Measurements from ENCODE around the gene GZF1.

The GZF1 gene

GRCh38 chr20:23374441-23374840 lies 12.5 kb downstream of the GZF1 start:
- Histone ChIP-seq H4K12ac (ENCODE audit: low read depth, low read length) (no peak overlapping the region), H2BK120ac (ENCODE audit: insufficient read depth, low read length, poor library complexity) (no peak overlapping the region), H3K4me1 (ENCODE audit: control insufficient read depth in 1 of 2, insufficient read depth in 2 of 2, low read length in 2 of 2) (no peaks in the 10 kb centered on the region), H3K14ac (ENCODE audit: low read length) (no peak overlapping the region), H2BK12ac (ENCODE audit: low read length) (no peak overlapping the region), H3K79me1 (ENCODE audit: low read length) (no peaks in the 10 kb centered on the region), H3K79me2 (ENCODE audit: control insufficient read depth, insufficient read depth, low read length, poor library complexity) (no peaks in the 10 kb centered on the region), H3K4me3 (ENCODE audit: low read depth, low read length) (no peak overlapping the region), H3K4me2 (ENCODE audit: low read length) (no peak overlapping the region), H3K23ac (ENCODE audit: low read length) (no peak overlapping the region), H3K4ac (ENCODE audit: low read depth, low read length) (no peak overlapping the region), H3K36me3 (ENCODE audit: control insufficient read depth in 1 of 2, insufficient read depth in 2 of 2, low read length in 2 of 2) (peaks cover 20 to 43% of the 10 kb centered on the region in 2 experiments), H2AK5ac (ENCODE audit: low read length) (no peak overlapping the region), H3K27ac (ENCODE audit: low read depth, low read length) (no peak overlapping the region), H3K9me3 (ENCODE audit: insufficient read depth, low read depth, low read length) (no peaks in the 10 kb centered on the region), H3K18ac (ENCODE audit: low read length) (no peak overlapping the region), H2BK5ac (ENCODE audit: low read depth, low read length, poor library complexity) (no peak overlapping the region), H4K91ac (ENCODE audit: low read depth, low read length) (no peak overlapping the region), H2AFZ (ENCODE audit: insufficient read depth, low read length, poor library complexity) (no peak overlapping the region), H3K27me3 (ENCODE audit: insufficient read depth, low read length) (no peaks in the 10 kb centered on the region), H3K9ac (ENCODE audit: low read length) (no peak overlapping the region), H4K8ac (ENCODE audit: low read depth, low read length) (no peak overlapping the region)
- WGBS (ENCODE audit: extremely low coverage, insufficient coverage, insufficient read length) = no CpG with 5 or more reads among the region's 5 CpGs
- DNase-seq = no peak

GRCh38 chr20:23375827-23376226 lies 13.8 kb downstream of the GZF1 start:
- Histone ChIP-seq H4K8ac (ENCODE audit: low read depth, low read length) (no peak overlapping the region), H3K18ac (ENCODE audit: low read length) (no peak overlapping the region), H2BK120ac (ENCODE audit: insufficient read depth, low read length, poor library complexity) (no peak overlapping the region), H3K27me3 (ENCODE audit: insufficient read depth, low read length) (no peaks in the 10 kb centered on the region), H3K79me1 (ENCODE audit: low read length) (no peaks in the 10 kb centered on the region), H3K23ac (ENCODE audit: low read length) (no peak overlapping the region), H3K36me3 (ENCODE audit: control insufficient read depth in 1 of 2, insufficient read depth in 2 of 2, low read length in 2 of 2) (peaks cover 13 to 32% of the 10 kb centered on the region in 2 experiments), H2BK12ac (ENCODE audit: low read length) (no peak overlapping the region), H2AK5ac (ENCODE audit: low read length) (no peak overlapping the region), H3K27ac (ENCODE audit: low read depth, low read length) (no peak overlapping the region), H3K9ac (ENCODE audit: low read length) (no peak overlapping the region), H4K12ac (ENCODE audit: low read depth, low read length) (no peak overlapping the region), H3K14ac (ENCODE audit: low read length) (no peak overlapping the region), H3K79me2 (ENCODE audit: control insufficient read depth, insufficient read depth, low read length, poor library complexity) (no peaks in the 10 kb centered on the region), H3K4ac (ENCODE audit: low read depth, low read length) (no peak overlapping the region), H4K91ac (ENCODE audit: low read depth, low read length) (no peak overlapping the region), H2AFZ (ENCODE audit: insufficient read depth, low read length, poor library complexity) (no peak overlapping the region), H3K4me3 (ENCODE audit: low read depth, low read length) (no peak overlapping the region), H3K9me3 (ENCODE audit: insufficient read depth, low read depth, low read length) (no peaks in the 10 kb centered on the region), H2BK5ac (ENCODE audit: low read depth, low read length, poor library complexity) (no peak overlapping the region), H3K4me1 (ENCODE audit: control insufficient read depth in 1 of 2, insufficient read depth in 2 of 2, low read length in 2 of 2) (no peaks in the 10 kb centered on the region), H3K4me2 (ENCODE audit: low read length) (no peak overlapping the region)
- WGBS (ENCODE audit: extremely low coverage, insufficient coverage, insufficient read length) = no CpG with 5 or more reads among the region's 5 CpGs
- DNase-seq = no peak

- no peak overlapping the region for H2AFZ ChIP-seq (ENCODE audit: insufficient read depth, low read length, poor library complexity)
- no peaks in the 10 kb centered on the region for H3K27me3 ChIP-seq (ENCODE audit: insufficient read depth, low read length)
- no peaks in the 10 kb centered on the region for H3K4me1 ChIP-seq (ENCODE audit: control insufficient read depth in 1 of 2, insufficient read depth in 2 of 2, low read length in 2 of 2)
- no peak overlapping the region for H3K4ac ChIP-seq (ENCODE audit: low read depth, low read length)
- H3K4me2 ChIP-seq (ENCODE audit: low read length) = no peak overlapping the region
- no peak overlapping the region for H2BK12ac ChIP-seq (ENCODE audit: low read length)
- H3K9me3 ChIP-seq (ENCODE audit: insufficient read depth, low read depth, low read length) = no peaks in the 10 kb centered on the region
- no peaks in the 10 kb centered on the region for H3K79me1 ChIP-seq (ENCODE audit: low read length)
- H3K4me3 ChIP-seq (ENCODE audit: low read depth, low read length) = no peak overlapping the region
- H2BK120ac ChIP-seq (ENCODE audit: insufficient read depth, low read length, poor library complexity) = no peak overlapping the region
- DNase-seq = no peak
- H3K14ac ChIP-seq (ENCODE audit: low read length) = no peak overlapping the region
- H4K12ac ChIP-seq (ENCODE audit: low read depth, low read length) = no peak overlapping the region
- H2BK5ac ChIP-seq (ENCODE audit: low read depth, low read length, poor library complexity) = no peak overlapping the region
- H3K9ac ChIP-seq (ENCODE audit: low read length) = no peak overlapping the region
- no peaks in the 10 kb centered on the region for H3K79me2 ChIP-seq (ENCODE audit: control insufficient read depth, insufficient read depth, low read length, poor library complexity)
- H2AK5ac ChIP-seq (ENCODE audit: low read length) = no peak overlapping the region
- peaks cover 8 to 14% of the 10 kb centered on the region in 2 experiments for H3K36me3 ChIP-seq (ENCODE audit: control insufficient read depth in 1 of 2, insufficient read depth in 2 of 2, low read length in 2 of 2)
- no peak overlapping the region for H3K18ac ChIP-seq (ENCODE audit: low read length)
- no peak overlapping the region for H4K91ac ChIP-seq (ENCODE audit: low read depth, low read length)
- no peak overlapping the region for H4K8ac ChIP-seq (ENCODE audit: low read depth, low read length)
- no peak overlapping the region for H3K23ac ChIP-seq (ENCODE audit: low read length)
- no peak overlapping the region for H3K27ac ChIP-seq (ENCODE audit: low read depth, low read length)
Observed at GRCh38 chr20:23379772-23380171, 17.8 kb downstream of the GZF1 start.

GRCh38 chr20:23381876-23382275 lies 19.9 kb downstream of the GZF1 start:
- no peaks in the 10 kb centered on the region for H3K9me3 ChIP-seq (ENCODE audit: insufficient read depth, low read depth, low read length)
- H2BK5ac ChIP-seq (ENCODE audit: low read depth, low read length, poor library complexity) = no peak overlapping the region
- no peak overlapping the region for H3K4me2 ChIP-seq (ENCODE audit: low read length)
- no peak overlapping the region for H4K91ac ChIP-seq (ENCODE audit: low read depth, low read length)
- no peak overlapping the region for H3K9ac ChIP-seq (ENCODE audit: low read length)
- H3K4me1 ChIP-seq (ENCODE audit: control insufficient read depth in 1 of 2, insufficient read depth in 2 of 2, low read length in 2 of 2) = no peaks in the 10 kb centered on the region
- peaks cover 5 to 10% of the 10 kb centered on the region in 2 experiments for H3K36me3 ChIP-seq (ENCODE audit: control insufficient read depth in 1 of 2, insufficient read depth in 2 of 2, low read length in 2 of 2)
- no peak for DNase-seq
- no peaks in the 10 kb centered on the region for H3K79me1 ChIP-seq (ENCODE audit: low read length)
- no peak overlapping the region for H4K12ac ChIP-seq (ENCODE audit: low read depth, low read length)
- H2AFZ ChIP-seq (ENCODE audit: insufficient read depth, low read length, poor library complexity) = no peak overlapping the region
- no peak overlapping the region for H2BK120ac ChIP-seq (ENCODE audit: insufficient read depth, low read length, poor library complexity)
- H2BK12ac ChIP-seq (ENCODE audit: low read length) = no peak overlapping the region
- no peak overlapping the region for H3K14ac ChIP-seq (ENCODE audit: low read length)
- no peak overlapping the region for H3K4me3 ChIP-seq (ENCODE audit: low read depth, low read length)
- H3K18ac ChIP-seq (ENCODE audit: low read length) = no peak overlapping the region
- H3K4ac ChIP-seq (ENCODE audit: low read depth, low read length) = no peak overlapping the region
- H3K79me2 ChIP-seq (ENCODE audit: control insufficient read depth, insufficient read depth, low read length, poor library complexity) = no peaks in the 10 kb centered on the region
- no peak overlapping the region for H3K23ac ChIP-seq (ENCODE audit: low read length)
- no peaks in the 10 kb centered on the region for H3K27me3 ChIP-seq (ENCODE audit: insufficient read depth, low read length)
- no peak overlapping the region for H4K8ac ChIP-seq (ENCODE audit: low read depth, low read length)
- no peak overlapping the region for H2AK5ac ChIP-seq (ENCODE audit: low read length)
- H3K27ac ChIP-seq (ENCODE audit: low read depth, low read length) = no peak overlapping the region

Measured in trophoblast cell (in vitro differentiated cells and primary cell).